Right lobe of liver (tissue), 6 donors: ENCODE data around the gene MED22. TPM values are rescaled to one million over a fixed set of nuclear protein-coding genes. Genes with fewer than 3 reads are reported as not detected.
"Not testable (repeated sequence)": the region's sequence is repeated elsewhere in the genome, so short reads cannot be mapped to it uniquely, and the experiment has no call there.

Experiments used
- ATAC-seq, 4 donors: fragments of 200-7000 bp; cut with Tn5 transposase; one replicate each; pipeline ENCODE4 v1.9.1; 2020; ENCODE audit warnings: mild to moderate bottlenecking in 4 of 4, moderate library complexity in 4 of 4
- DNase-seq, 3 donors: peaks; one replicate each; pipeline ENCODE4 v3.0.0-alpha.2; 2020
- H3K27ac ChIP-seq, 3 donors: fragments of 200-600 bp; one replicate each; pipeline ENCODE4 v1.8.0; 2022
- H3K27me3 ChIP-seq, 2 donors: fragments of 200-600 bp; one replicate each; pipeline ENCODE4 v1.8.0; 2022
- H3K36me3 ChIP-seq, 4 donors: fragments of 200-600 bp; sonication (generic) in 1 of 4; one replicate each; pipeline versions ENCODE4 v1.5.1 to v1.8.0; 2017 to 2022; ENCODE audit warnings: control low read depth in 1 of 4
- H3K4me1 ChIP-seq, 4 donors: fragments of 200-600 bp; sonication (generic) in 1 of 4; one replicate each; pipeline versions ENCODE4 v1.5.1 to v1.8.0; 2017 to 2022; ENCODE audit warnings: control low read depth in 1 of 4
- H3K4me3 ChIP-seq, 3 donors: fragments of 200-600 bp; one replicate each; pipeline ENCODE4 v1.8.0; 2022
- H3K9me3 ChIP-seq, 4 donors: fragments of 200-600 bp; sonication (generic) in 1 of 4; one replicate each; pipeline versions ENCODE4 v1.5.1 to v1.8.0; 2017 to 2022; ENCODE audit warnings: control low read depth in 1 of 4
- POLR2A ChIP-seq: fragments of 450-650 bp; IDR thresholded peaks from one replicate; pipeline ENCODE4 v1.6.1; 2017; ENCODE audit warnings: antibody characterized with exemption, mild to moderate bottlenecking
- WGBS: methylation state at CpG from one replicate; pipeline ENCODE4 v1.1.6; 2018; ENCODE audit warnings: low coverage, low lambda C conversion rate; ENCODE audit not compliant: insufficient coverage; ENCODE audit errors: missing lambda C conversion rate; 5-methylcytosine and 5-hydroxymethylcytosine counted together
- intact Hi-C, 2 donors: fragments of 100-400 bp; cut with DNase I; formaldehyde crosslinking; loops; one replicate each; pipeline versions ENCODE4 v1.11.2 to v1.14.1; 2022
- total RNA-seq, 6 experiments: library from RNA; depleted of rRNA in 2 of 6; stranded (reverse); fragments of >200 nt in 2 of 6; fragmentation: NEBNext Ultra II Directional in 3 of 6; extraction: Animal tissue kit (Norgen Biotek cat#: 25700) in 3 of 6; gene quantifications; one replicate each; pipeline versions ENCODE4 v1.1.0 to v1.2.4, GENCODE V29; 2016 to 2023
- TF ChIP-seq, protein P1 (sequence below), 4 donors: fragments of 200-600 bp in 3 of 4; fragments of 450-650 bp in 1 of 4; IDR thresholded peaks; one replicate each; pipeline versions ENCODE4 v1.5.1 to v1.8.0; 2016 to 2022; ENCODE audit warnings: antibody characterized with exemption in 4 of 4, mild to moderate bottlenecking in 2 of 4
- donor health status: DM: no; HTN: yes; CAD: no.
- donor health status: DM: no; HTN: no; CAD: no.
- donor health status: DM: no; HTN: no; CAD: no.
- donor health status: DM: no; HTN: yes; CAD: no.
- donor health status: DM: no; HTN: yes; CAD: no.

Gene MED22
- total RNA-seq, 6 experiments from 2014 or later: 5.9 to 14.5 (median 8.1) TPM

DNA sequence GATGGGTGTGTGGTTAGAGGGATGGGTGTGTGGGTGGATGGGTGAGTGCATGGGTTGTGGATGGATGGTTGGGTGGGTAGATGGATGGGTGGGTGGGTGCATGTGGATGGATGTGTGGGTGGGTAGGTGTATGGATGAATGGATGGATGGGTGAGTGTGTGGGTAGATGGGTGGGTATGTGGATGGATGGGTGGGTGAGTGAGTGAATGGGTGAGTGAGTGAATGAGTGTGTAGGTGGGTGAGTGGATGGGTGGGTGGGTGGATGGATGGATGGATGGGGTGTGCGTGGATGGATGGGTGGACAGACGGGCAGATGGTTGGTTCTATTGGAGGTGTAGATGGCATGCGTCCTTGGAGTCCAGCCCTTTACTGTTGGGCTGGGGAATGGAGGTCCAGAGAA is 45.5 kb upstream of the MED22 start:
- no peak for TF ChIP-seq POLR2A
- TF ChIP-seq, protein P1, sequence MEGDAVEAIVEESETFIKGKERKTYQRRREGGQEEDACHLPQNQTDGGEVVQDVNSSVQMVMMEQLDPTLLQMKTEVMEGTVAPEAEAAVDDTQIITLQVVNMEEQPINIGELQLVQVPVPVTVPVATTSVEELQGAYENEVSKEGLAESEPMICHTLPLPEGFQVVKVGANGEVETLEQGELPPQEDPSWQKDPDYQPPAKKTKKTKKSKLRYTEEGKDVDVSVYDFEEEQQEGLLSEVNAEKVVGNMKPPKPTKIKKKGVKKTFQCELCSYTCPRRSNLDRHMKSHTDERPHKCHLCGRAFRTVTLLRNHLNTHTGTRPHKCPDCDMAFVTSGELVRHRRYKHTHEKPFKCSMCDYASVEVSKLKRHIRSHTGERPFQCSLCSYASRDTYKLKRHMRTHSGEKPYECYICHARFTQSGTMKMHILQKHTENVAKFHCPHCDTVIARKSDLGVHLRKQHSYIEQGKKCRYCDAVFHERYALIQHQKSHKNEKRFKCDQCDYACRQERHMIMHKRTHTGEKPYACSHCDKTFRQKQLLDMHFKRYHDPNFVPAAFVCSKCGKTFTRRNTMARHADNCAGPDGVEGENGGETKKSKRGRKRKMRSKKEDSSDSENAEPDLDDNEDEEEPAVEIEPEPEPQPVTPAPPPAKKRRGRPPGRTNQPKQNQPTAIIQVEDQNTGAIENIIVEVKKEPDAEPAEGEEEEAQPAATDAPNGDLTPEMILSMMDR (IDR thresholded peaks at IDR 0.05): no peak
- intact Hi-C loops: loop anchor here in 1 of 2 donors (10.0 kb wide), 1 partner anchor 209 kb away; no protein-coding TSS in a partner anchor
- Histone ChIP-seq H3K9me3 (no peaks in the 10 kb centered on the region), H3K27ac (no peak overlapping the region), H3K36me3 (no peaks in the 10 kb centered on the region), H3K27me3 (no peaks in the 10 kb centered on the region), H3K4me1 (no peaks in the 10 kb centered on the region), H3K4me3 (no peak overlapping the region)
- DNase-seq: no peak
- 75% methylated on average over 3 of the region's 3 CpGs for WGBS
- ATAC-seq: no peak

DNA sequence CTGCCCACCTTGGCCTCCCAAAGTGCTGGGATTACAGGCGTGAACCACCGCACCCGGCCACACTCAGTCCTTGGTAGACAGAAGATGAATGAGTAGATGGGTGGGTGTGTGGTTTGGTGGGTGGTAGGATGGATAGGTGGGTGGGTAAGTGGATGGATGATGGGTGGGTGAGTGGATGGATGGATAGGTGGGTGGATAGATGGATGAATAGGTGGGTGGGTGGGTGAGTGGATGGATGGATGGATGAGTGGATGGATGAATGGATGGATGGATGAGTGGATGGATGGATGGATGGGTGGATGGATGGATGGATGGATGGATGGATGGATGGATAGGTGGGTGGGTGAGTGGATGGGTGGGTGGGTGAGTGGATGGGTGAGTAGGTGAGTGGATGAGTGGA is 44.4 kb upstream of the MED22 start:
- intact Hi-C loops: loop anchor here in 1 of 2 donors (10.0 kb wide), 1 partner anchor 208 kb away; no protein-coding TSS in a partner anchor
- WGBS: 95% methylated on average over 3 of the region's 3 CpGs
- H3K9me3 ChIP-seq, H3K4me3 ChIP-seq, H3K36me3 ChIP-seq, H3K27ac ChIP-seq, ATAC-seq, H3K4me1 ChIP-seq, DNase-seq, H3K27me3 ChIP-seq: not testable (repeated sequence)

DNA sequence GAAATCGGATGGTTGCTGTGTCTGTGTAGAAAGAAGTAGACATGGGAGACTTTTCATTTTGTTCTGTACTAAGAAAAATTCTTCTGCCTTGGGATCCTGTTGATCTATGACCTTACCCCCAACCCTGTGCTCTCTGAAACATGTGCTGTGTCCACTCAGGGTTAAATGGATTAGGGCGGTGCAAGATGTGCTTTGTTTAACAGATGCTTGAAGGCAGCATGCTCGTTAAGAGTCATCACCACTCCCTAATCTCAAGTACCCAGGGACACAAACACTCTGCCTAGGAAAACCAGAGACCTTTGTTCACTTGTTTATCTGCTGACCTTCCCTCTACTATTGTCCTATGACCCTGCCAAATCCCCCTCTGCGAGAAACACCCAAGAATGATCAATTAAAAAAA is 43.5 kb upstream of the MED22 start:
- not testable (repeated sequence) for H3K27ac ChIP-seq, H3K27me3 ChIP-seq, DNase-seq, H3K4me1 ChIP-seq, ATAC-seq, H3K36me3 ChIP-seq, H3K4me3 ChIP-seq, H3K9me3 ChIP-seq
- WGBS: 41% methylated on average over 3 of the region's 4 CpGs
- intact Hi-C loops: loop anchor here in 1 of 2 donors (10.0 kb wide), 1 partner anchor 207 kb away; no protein-coding TSS in a partner anchor

DNA sequence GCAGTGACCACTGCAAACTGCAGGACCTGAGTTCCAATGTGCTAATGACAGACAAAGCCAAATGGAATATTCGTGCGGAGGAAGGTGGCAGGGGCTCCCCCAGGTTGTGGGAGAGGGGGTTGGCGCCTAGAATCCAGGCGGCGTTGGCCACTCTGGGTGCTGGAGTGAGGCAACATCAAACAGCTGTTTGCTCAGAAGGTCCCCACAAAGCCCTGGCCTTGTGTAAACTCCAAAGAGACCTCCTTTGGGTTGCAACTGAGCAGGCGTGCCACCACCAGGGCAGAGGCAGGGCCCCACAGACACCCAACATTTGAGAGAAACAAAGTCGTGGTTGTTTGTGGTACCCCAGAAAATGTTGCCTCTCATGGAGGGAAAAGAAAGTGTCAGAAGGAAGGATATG is 42.8 kb upstream of the MED22 start:
- no peak for ATAC-seq
- Histone ChIP-seq H3K27me3 (no peaks in the 10 kb centered on the region), H3K4me3 (no peak overlapping the region), H3K27ac (no peak overlapping the region), H3K36me3 (no peaks in the 10 kb centered on the region), H3K9me3 (no peaks in the 10 kb centered on the region), H3K4me1 (no peaks in the 10 kb centered on the region)
- intact Hi-C loops: loop anchor here in 1 of 2 donors (10.0 kb wide), 1 partner anchor 206 kb away; no protein-coding TSS in a partner anchor
- no CpG with 5 or more reads among the region's 7 CpGs for WGBS
- no peak for DNase-seq
- TF ChIP-seq, protein P1 (IDR thresholded peaks at IDR 0.05): no peak
- no peak for TF ChIP-seq POLR2A

DNA sequence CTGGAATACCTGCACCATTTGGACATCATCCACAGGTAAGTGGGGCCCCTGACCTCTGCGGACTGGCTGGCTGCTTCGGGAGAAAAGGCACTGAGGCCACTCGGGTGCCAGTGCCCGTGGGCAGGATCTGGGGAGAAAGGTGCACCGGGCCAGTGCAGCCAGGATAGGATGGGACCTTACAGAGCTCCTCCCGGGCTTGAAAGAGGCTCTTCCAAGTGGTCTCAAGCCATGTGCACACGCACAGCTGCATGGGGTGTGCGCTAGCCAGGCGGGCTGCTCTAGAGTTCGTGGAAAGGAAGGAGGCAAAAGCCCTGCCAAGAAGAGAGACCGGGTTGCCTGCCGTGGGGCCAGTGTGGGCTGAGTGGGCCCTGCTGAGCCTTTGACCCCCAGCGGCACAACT is 41.6 kb upstream of the MED22 start:
- Histone ChIP-seq H3K4me1 (no peaks in the 10 kb centered on the region), H3K9me3 (no peaks in the 10 kb centered on the region), H3K27me3 (no peaks in the 10 kb centered on the region), H3K36me3 (no peaks in the 10 kb centered on the region), H3K27ac (no peak overlapping the region), H3K4me3 (no peak overlapping the region)
- intact Hi-C loops: loop anchor here in 1 of 2 donors (10.0 kb wide), 1 partner anchor 55 kb away; the partner anchor contains the start of gene SURF6
- TF ChIP-seq, protein P1 (IDR thresholded peaks at IDR 0.05): no peak
- no peak for TF ChIP-seq POLR2A
- DNase-seq (no peak), ATAC-seq (no peak)
- no CpG with 5 or more reads among the region's 13 CpGs for WGBS
